ENCODE results near the gene TBC1D1.

The TBC1D1 gene

GRCh38 chr4:37847311-37847884, 43.5 kb upstream of the TBC1D1 start:
- no peak for DNase-seq
- H2AFZ ChIP-seq (ENCODE audit: low read length), result no peak overlapping the region
- H3K27me3 ChIP-seq (replicated peaks; ENCODE audit: insufficient read depth, low read length), result no peaks in the 10 kb centered on the region
- no peaks in the 10 kb centered on the region; the same call in 1 of the 2 replicates for H3K36me3 ChIP-seq (replicated peaks; ENCODE audit: insufficient read depth, low read length)
- no peaks in the 10 kb centered on the region for H3K9me3 ChIP-seq (replicated peaks; ENCODE audit: insufficient read depth, low read length)
- H3K9me2 ChIP-seq (replicated peaks; ENCODE audit: insufficient read depth, low read length), result no peaks in the 10 kb centered on the region
- H4K20me1 ChIP-seq (ENCODE audit: insufficient read depth, low read length), result no peaks in the 10 kb centered on the region
- TF ChIP-seq EZH2 (optimal IDR thresholded peaks at IDR 0.05; ENCODE audit: low read depth, low read length), result no peak
- TF ChIP-seq CTCF (IDR thresholded peaks at IDR 0.05; ENCODE audit: low read length), result no peak
- TF ChIP-seq EZH2phosphoT487 (IDR thresholded peaks at IDR 0.05; ENCODE audit: low read length), result no peak
- H3K4me3 ChIP-seq (ENCODE audit: low read length), result no peak overlapping the region
- no peak overlapping the region for H3K4me2 ChIP-seq (ENCODE audit: low read depth, low read length)
- no peak overlapping the region for H3K9ac ChIP-seq (ENCODE audit: low read length)
- no peaks in the 10 kb centered on the region for H3F3A ChIP-seq (ENCODE audit: insufficient read depth, low read length)
- no peak overlapping the region for H3K27ac ChIP-seq (ENCODE audit: low read length)
- no peaks in the 10 kb centered on the region for H3K4me1 ChIP-seq (ENCODE audit: low read length)
- H3K79me2 ChIP-seq (ENCODE audit: low read length), result no peaks in the 10 kb centered on the region

- no peak for TF ChIP-seq EZH2phosphoT487 (IDR thresholded peaks at IDR 0.05; ENCODE audit: low read length)
- TF ChIP-seq EZH2 (optimal IDR thresholded peaks at IDR 0.05; ENCODE audit: low read depth, low read length), result no peak
- TF ChIP-seq CTCF (IDR thresholded peaks at IDR 0.05; ENCODE audit: low read length), result no peak
- H3K9me2 ChIP-seq (replicated peaks; ENCODE audit: insufficient read depth, low read length), result no peaks in the 10 kb centered on the region
- no peak for DNase-seq
- H4K20me1 ChIP-seq (ENCODE audit: insufficient read depth, low read length), result no peaks in the 10 kb centered on the region
- no peak overlapping the region for H3K4me3 ChIP-seq (ENCODE audit: low read length)
- no peak overlapping the region for H3K27ac ChIP-seq (ENCODE audit: low read length)
- no peak overlapping the region for H3K9ac ChIP-seq (ENCODE audit: low read length)
- no peak overlapping the region for H3K4me2 ChIP-seq (ENCODE audit: low read depth, low read length)
- no peaks in the 10 kb centered on the region for H3K4me1 ChIP-seq (ENCODE audit: low read length)
- no peak overlapping the region for H2AFZ ChIP-seq (ENCODE audit: low read length)
- H3K27me3 ChIP-seq (replicated peaks; ENCODE audit: insufficient read depth, low read length), result no peaks in the 10 kb centered on the region
- H3K36me3 ChIP-seq (replicated peaks; ENCODE audit: insufficient read depth, low read length), result no peaks in the 10 kb centered on the region; the same call in 1 of the 2 replicates
- no peaks in the 10 kb centered on the region for H3F3A ChIP-seq (ENCODE audit: insufficient read depth, low read length)
- no peaks in the 10 kb centered on the region for H3K9me3 ChIP-seq (replicated peaks; ENCODE audit: insufficient read depth, low read length)
- no peaks in the 10 kb centered on the region for H3K79me2 ChIP-seq (ENCODE audit: low read length)
Observed at GRCh38 chr4:37852376-37852775, 38.5 kb upstream of the TBC1D1 start.

- H3K9me2 ChIP-seq (replicated peaks; ENCODE audit: insufficient read depth, low read length), result no peaks in the 10 kb centered on the region
- no peak overlapping the region for H3K4me2 ChIP-seq (ENCODE audit: low read depth, low read length)
- H3K9ac ChIP-seq (ENCODE audit: low read length), result no peak overlapping the region
- H3K79me2 ChIP-seq (ENCODE audit: low read length), result no peaks in the 10 kb centered on the region
- H4K20me1 ChIP-seq (ENCODE audit: insufficient read depth, low read length), result no peaks in the 10 kb centered on the region
- DNase-seq, result no peak
- H3K4me1 ChIP-seq (ENCODE audit: low read length), result no peaks in the 10 kb centered on the region
- H3K9me3 ChIP-seq (replicated peaks; ENCODE audit: insufficient read depth, low read length), result no peaks in the 10 kb centered on the region
- no peaks in the 10 kb centered on the region for H3F3A ChIP-seq (ENCODE audit: insufficient read depth, low read length)
- no peaks in the 10 kb centered on the region for H3K36me3 ChIP-seq (replicated peaks; ENCODE audit: insufficient read depth, low read length)
- TF ChIP-seq EZH2 (optimal IDR thresholded peaks at IDR 0.05; ENCODE audit: low read depth, low read length) (no peak), EZH2phosphoT487 (IDR thresholded peaks at IDR 0.05; ENCODE audit: low read length) (no peak)
- H3K27me3 ChIP-seq (replicated peaks; ENCODE audit: insufficient read depth, low read length), result no peaks in the 10 kb centered on the region
- no peak overlapping the region for H3K27ac ChIP-seq (ENCODE audit: low read length)
- no peak overlapping the region for H3K4me3 ChIP-seq (ENCODE audit: low read length)
- H2AFZ ChIP-seq (ENCODE audit: low read length), result no peak overlapping the region
Observed at GRCh38 chr4:37858112-37858511, 32.8 kb upstream of the TBC1D1 start.

- no peaks in the 10 kb centered on the region for H3F3A ChIP-seq (ENCODE audit: insufficient read depth, low read length)
- no peak overlapping the region for H2AFZ ChIP-seq (ENCODE audit: low read length)
- no peaks in the 10 kb centered on the region for H4K20me1 ChIP-seq (ENCODE audit: insufficient read depth, low read length)
- DNase-seq, result no peak
- TF ChIP-seq CTCF (IDR thresholded peaks at IDR 0.05; ENCODE audit: low read length), result no peak
- TF ChIP-seq EZH2phosphoT487 (IDR thresholded peaks at IDR 0.05; ENCODE audit: low read length), result no peak
- no peak for TF ChIP-seq EZH2 (optimal IDR thresholded peaks at IDR 0.05; ENCODE audit: low read depth, low read length)
- H3K27ac ChIP-seq (ENCODE audit: low read length), result no peak overlapping the region
- no peak overlapping the region for H3K4me3 ChIP-seq (ENCODE audit: low read length)
- H3K36me3 ChIP-seq (replicated peaks; ENCODE audit: insufficient read depth, low read length), result no peaks in the 10 kb centered on the region
- H3K27me3 ChIP-seq (replicated peaks; ENCODE audit: insufficient read depth, low read length), result no peaks in the 10 kb centered on the region
- no peaks in the 10 kb centered on the region for H3K4me1 ChIP-seq (ENCODE audit: low read length)
- H3K9me3 ChIP-seq (replicated peaks; ENCODE audit: insufficient read depth, low read length), result no peaks in the 10 kb centered on the region
- no peak overlapping the region for H3K9ac ChIP-seq (ENCODE audit: low read length)
- no peaks in the 10 kb centered on the region for H3K79me2 ChIP-seq (ENCODE audit: low read length)
- no peaks in the 10 kb centered on the region for H3K9me2 ChIP-seq (replicated peaks; ENCODE audit: insufficient read depth, low read length)
- H3K4me2 ChIP-seq (ENCODE audit: low read depth, low read length), result no peak overlapping the region
Observed at GRCh38 chr4:37858872-37859271, 32.0 kb upstream of the TBC1D1 start.

All from MM.1S (cell line).